Panc1 (cell line): Measurements from ENCODE around the gene KCTD4.

Experiments
- POLR2AphosphoS5 ChIP-seq: IDR thresholded peaks from 2 replicates; pipeline ENCODE4 v1.6.1; 2012; ENCODE audit warnings: mild to moderate bottlenecking, low read depth, low read length, moderate library complexity
- TCF7L2 ChIP-seq: IDR thresholded peaks from 2 replicates; pipeline ENCODE4 v1.6.1; 2011; ENCODE audit warnings: mild to moderate bottlenecking, low read depth, low read length, inconsistent platforms
- TF ChIP-seq, protein P1 (sequence below): fragments of 450-650 bp; IDR thresholded peaks from 2 replicates; pipeline ENCODE4 v1.5.1; 2017; ENCODE audit warnings: mild to moderate bottlenecking

DNA sequence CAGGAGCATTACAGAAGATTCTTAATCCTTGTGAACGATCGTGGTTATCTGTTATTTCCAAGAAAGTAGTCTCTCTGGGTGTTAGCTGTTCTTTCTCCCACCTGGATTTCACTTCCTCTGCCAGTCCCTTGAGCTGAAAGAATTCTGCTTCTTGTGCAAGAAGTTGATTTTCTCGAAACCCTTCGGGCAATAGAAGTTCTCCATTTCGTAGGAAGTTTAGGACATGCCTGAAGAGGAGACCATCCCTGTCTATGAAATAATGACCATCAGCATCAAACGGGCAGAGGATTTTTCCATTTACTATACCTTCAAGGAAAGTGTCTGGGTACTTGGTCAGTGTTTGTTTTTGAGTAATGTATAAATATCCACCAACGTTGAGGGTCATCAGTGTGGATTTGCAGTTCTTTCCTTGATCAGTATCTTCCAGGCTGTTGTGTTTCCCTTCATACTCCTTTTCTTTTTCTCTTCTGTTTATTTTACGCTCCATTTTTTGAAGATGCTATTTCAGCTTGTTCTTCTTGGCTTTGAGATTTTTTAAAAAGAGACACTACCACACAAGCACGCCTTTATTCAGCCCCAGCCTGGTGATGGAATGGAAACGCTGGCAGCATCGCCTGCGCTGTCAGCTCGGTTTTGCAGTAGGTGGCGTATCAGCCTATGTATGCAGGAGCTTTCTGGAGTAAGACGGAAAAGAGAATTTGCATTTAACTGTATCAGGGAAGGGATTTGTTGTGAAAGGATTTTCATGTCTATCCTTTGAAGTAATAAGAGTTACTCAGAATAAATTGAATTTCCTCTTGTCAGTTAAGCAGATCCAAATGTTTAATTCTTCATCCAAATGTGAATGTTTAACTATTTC, 6.5 kb downstream of the KCTD4 start:
- TF ChIP-seq, protein P1, sequence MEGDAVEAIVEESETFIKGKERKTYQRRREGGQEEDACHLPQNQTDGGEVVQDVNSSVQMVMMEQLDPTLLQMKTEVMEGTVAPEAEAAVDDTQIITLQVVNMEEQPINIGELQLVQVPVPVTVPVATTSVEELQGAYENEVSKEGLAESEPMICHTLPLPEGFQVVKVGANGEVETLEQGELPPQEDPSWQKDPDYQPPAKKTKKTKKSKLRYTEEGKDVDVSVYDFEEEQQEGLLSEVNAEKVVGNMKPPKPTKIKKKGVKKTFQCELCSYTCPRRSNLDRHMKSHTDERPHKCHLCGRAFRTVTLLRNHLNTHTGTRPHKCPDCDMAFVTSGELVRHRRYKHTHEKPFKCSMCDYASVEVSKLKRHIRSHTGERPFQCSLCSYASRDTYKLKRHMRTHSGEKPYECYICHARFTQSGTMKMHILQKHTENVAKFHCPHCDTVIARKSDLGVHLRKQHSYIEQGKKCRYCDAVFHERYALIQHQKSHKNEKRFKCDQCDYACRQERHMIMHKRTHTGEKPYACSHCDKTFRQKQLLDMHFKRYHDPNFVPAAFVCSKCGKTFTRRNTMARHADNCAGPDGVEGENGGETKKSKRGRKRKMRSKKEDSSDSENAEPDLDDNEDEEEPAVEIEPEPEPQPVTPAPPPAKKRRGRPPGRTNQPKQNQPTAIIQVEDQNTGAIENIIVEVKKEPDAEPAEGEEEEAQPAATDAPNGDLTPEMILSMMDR = peak; percentile 51
- TF ChIP-seq POLR2AphosphoS5 = no peak
- TF ChIP-seq TCF7L2 = no peak
